H1 (cell line): ENCODE data around the gene ANKRD65. TPM values are rescaled to one million over a fixed set of nuclear protein-coding genes. Genes with fewer than 3 reads are reported as not detected.

Source experiments
- CTCF ChIA-PET: fragments of 300-600 bp; sonication (Branson Sonifier 250); formaldehyde crosslinking; loops from one replicate; lab custom pipeline; 2021; ENCODE audit not compliant: partially characterized antibody; lab: Charles Lee
- POLR2A ChIA-PET: fragments of 300-600 bp; sonication (Branson Sonifier 250); formaldehyde crosslinking; loops from one replicate; lab custom pipeline; 2021; ENCODE audit warnings: inconsistent platforms; ENCODE audit not compliant: partially characterized antibody; lab: Charles Lee
- DNase-seq, 2 experiments: peaks; one replicate each; pipeline versions ENCODE4 v3.0.0 to v3.0.0-alpha.2; 2010 to 2022; ENCODE audit warnings: low spot score in 2 of 2, low read depth in 1 of 2, mixed read lengths in 1 of 2
- FAIRE-seq: peaks from 2 replicates; lab custom pipeline; 2011; peaks lifted over from hg19 to GRCh38; lab: Jason Lieb, UNC
- H2AFZ ChIP-seq: 2 replicates; pipeline ENCODE4 v1.8.1; 2012; ENCODE audit warnings: low read length, inconsistent platforms
- H2AK5ac ChIP-seq: 2 replicates; pipeline ENCODE4 v1.6.1; 2013; ENCODE audit warnings: low read depth, low read length
- H2BK120ac ChIP-seq: replicated peaks from 2 replicates; pipeline ENCODE3; 2013; ENCODE audit warnings: low read depth, low read length, inconsistent platforms
- H2BK12ac ChIP-seq: 2 replicates; pipeline ENCODE4 v1.6.1; 2013; ENCODE audit warnings: low read depth, low read length
- H2BK15ac ChIP-seq: 2 replicates; pipeline ENCODE4 v1.6.1; 2013; ENCODE audit warnings: low read length
- H2BK20ac ChIP-seq: 2 replicates; pipeline ENCODE4 v1.6.1; 2013; ENCODE audit warnings: low read length
- H2BK5ac ChIP-seq: 2 replicates; pipeline ENCODE4 v1.6.1; 2013; ENCODE audit warnings: low read depth, low read length
- H3K14ac ChIP-seq: 2 replicates; pipeline ENCODE4 v1.6.1; 2013; ENCODE audit warnings: inconsistent platforms; ENCODE audit not compliant: insufficient read length
- H3K18ac ChIP-seq: 2 replicates; pipeline ENCODE4 v1.6.1; 2013; ENCODE audit warnings: low read length; ENCODE audit errors: extremely low read depth
- H3K23ac ChIP-seq: 2 replicates; pipeline ENCODE4 v1.6.1; 2013; ENCODE audit warnings: inconsistent platforms; ENCODE audit not compliant: insufficient read length
- H3K23me2 ChIP-seq: 2 replicates; pipeline ENCODE4 v1.6.1; 2013; ENCODE audit warnings: low read depth, low read length
- H3K27ac ChIP-seq: 2 replicates; pipeline ENCODE4 v1.6.1; 2011; ENCODE audit warnings: low read depth, low read length, inconsistent platforms
- H3K27me3 ChIP-seq, 4 experiments: replicated peaks in 1 of 4; 1 replicate in 1 of 4; 2 replicates in 3 of 4; pipeline versions ENCODE4 v1.6.1 to v1.8.1; 2011 to 2013; ENCODE audit warnings: low read length in 3 of 4, mild to moderate bottlenecking in 3 of 4, inconsistent platforms in 2 of 4, mixed read lengths in 2 of 4, moderate library complexity in 1 of 4; ENCODE audit not compliant: control insufficient read depth in 3 of 4, insufficient read depth in 3 of 4; ENCODE audit errors: extremely low read depth in 1 of 4
- H3K36me3 ChIP-seq, 4 experiments: 2 replicates each; pipeline versions ENCODE4 v1.6.1 to v1.8.1; 2011 to 2013; ENCODE audit warnings: mild to moderate bottlenecking in 4 of 4, low read length in 3 of 4, moderate library complexity in 2 of 4, control low read depth in 1 of 4, inconsistent platforms in 1 of 4; ENCODE audit not compliant: insufficient read depth in 4 of 4, control insufficient read depth in 2 of 4
- H3K4ac ChIP-seq: replicated peaks from 2 replicates; pipeline ENCODE3; 2013; ENCODE audit warnings: low read length, low read depth, mixed read lengths, inconsistent platforms; ENCODE audit not compliant: insufficient read length
- H3K4me1 ChIP-seq, 4 experiments: replicated peaks in 1 of 4; 1 replicate in 1 of 4; 2 replicates in 3 of 4; pipeline versions ENCODE4 v1.6.1 to v1.8.1; 2011 to 2013; ENCODE audit warnings: low read length in 3 of 4, inconsistent platforms in 2 of 4, mixed read lengths in 1 of 4; ENCODE audit not compliant: insufficient read depth in 4 of 4, control insufficient read depth in 3 of 4
- H3K4me2 ChIP-seq, 2 experiments: 2 replicates each; pipeline versions ENCODE4 v1.6.1 to v1.8.1; 2011 to 2013; ENCODE audit warnings: low read depth in 2 of 2, low read length in 2 of 2, control low read depth in 1 of 2, inconsistent platforms in 1 of 2, mild to moderate bottlenecking in 1 of 2; ENCODE audit not compliant: insufficient read depth in 1 of 2
- H3K4me3 ChIP-seq, 4 experiments: fragments of 200-600, 300-600 bp in 1 of 4; sonication (generic), shearing (Covaris generic), sonication (Bioruptor Twin) in 1 of 4; 2 replicates each; pipeline versions ENCODE4 v1.5.1 to v1.8.1; 2011 to 2016; ENCODE audit warnings: low read length in 4 of 4, low read depth in 3 of 4, control low read depth in 2 of 4, inconsistent platforms in 2 of 4, mild to moderate bottlenecking in 2 of 4, mixed read lengths in 1 of 4, moderate library complexity in 1 of 4; ENCODE audit not compliant: insufficient read depth in 2 of 4; ENCODE audit errors: extremely low read depth in 1 of 4
- H3K56ac ChIP-seq: replicated peaks from 2 replicates; pipeline ENCODE3; 2013; ENCODE audit warnings: low read depth, mild to moderate bottlenecking, mixed read lengths, low read length, inconsistent platforms; ENCODE audit not compliant: insufficient read length
- H3K79me1 ChIP-seq: 2 replicates; pipeline ENCODE4 v1.6.1; 2013; ENCODE audit warnings: low read depth, low read length, control low read depth
- H3K79me2 ChIP-seq, 2 experiments: 2 replicates each; pipeline versions ENCODE4 v1.6.1 to v1.8.1; 2012 to 2013; ENCODE audit warnings: low read length in 2 of 2, mild to moderate bottlenecking in 2 of 2, inconsistent platforms in 1 of 2; ENCODE audit not compliant: insufficient read depth in 2 of 2, control insufficient read depth in 1 of 2
- H3K9ac ChIP-seq, 4 experiments: replicated peaks in 1 of 4; 1 replicate in 1 of 4; 2 replicates in 3 of 4; pipeline versions ENCODE4 v1.6.1 to v1.8.1; 2011 to 2013; ENCODE audit warnings: low read depth in 3 of 4, low read length in 3 of 4, control low read depth in 2 of 4, mild to moderate bottlenecking in 2 of 4, moderate library complexity in 2 of 4, inconsistent platforms in 1 of 4; ENCODE audit errors: extremely low read depth in 1 of 4
- H3K9me3 ChIP-seq, 2 experiments: 2 replicates each; pipeline versions ENCODE4 v1.6.1 to v1.8.1; 2012 to 2013; ENCODE audit warnings: mild to moderate bottlenecking in 2 of 2, moderate library complexity in 2 of 2, control low read depth in 1 of 2, inconsistent platforms in 1 of 2, low read depth in 1 of 2, low read length in 1 of 2, mixed read lengths in 1 of 2; ENCODE audit not compliant: insufficient read depth in 2 of 2
- H4K20me1 ChIP-seq, 2 experiments: replicated peaks in 1 of 2; 2 replicates each; pipeline versions ENCODE3 to v1.8.1; 2011 to 2013; ENCODE audit warnings: inconsistent platforms in 2 of 2, low read length in 2 of 2, mild to moderate bottlenecking in 1 of 2; ENCODE audit not compliant: insufficient read depth in 2 of 2, control insufficient read depth in 1 of 2
- H4K5ac ChIP-seq: 2 replicates; pipeline ENCODE4 v1.6.1; 2013; ENCODE audit warnings: low read length, low read depth, mixed read lengths, inconsistent platforms; ENCODE audit not compliant: insufficient read length
- H4K8ac ChIP-seq: 2 replicates; pipeline ENCODE4 v1.8.0; 2013; ENCODE audit warnings: mild to moderate bottlenecking, moderate library complexity, low read length, inconsistent platforms; ENCODE audit not compliant: insufficient read depth; ENCODE audit errors: extremely low read depth
- H4K91ac ChIP-seq: replicated peaks from 2 replicates; pipeline ENCODE3; 2013; ENCODE audit warnings: low read length, mixed read lengths, inconsistent platforms; ENCODE audit not compliant: insufficient read length
- CBX5 ChIP-seq: fragments of 300-800, 300-1000 bp; sonication (generic); IDR thresholded peaks from 2 replicates; pipeline ENCODE4 v1.7.1; 2016; ENCODE audit warnings: antibody characterized with exemption, low read length, low read depth
- CHD2 ChIP-seq: IDR thresholded peaks from 2 replicates; pipeline ENCODE4 v1.6.1; 2012; ENCODE audit warnings: low read length, improper control_type of control experiment
- EP300 ChIP-seq, 2 experiments: IDR thresholded peaks; 1 replicate in 1 of 2; 2 replicates in 1 of 2; pipeline ENCODE4 v1.6.1; 2011 to 2012; ENCODE audit warnings: low read depth in 2 of 2, low read length in 2 of 2, mild to moderate bottlenecking in 2 of 2, borderline replicate concordance in 1 of 2, inconsistent platforms in 1 of 2, moderate library complexity in 1 of 2
- FOSL1 ChIP-seq: IDR thresholded peaks from 2 replicates; pipeline ENCODE4 v1.6.1; 2011; ENCODE audit warnings: mild to moderate bottlenecking, low read depth, low read length, moderate library complexity; ENCODE audit not compliant: insufficient read depth
- GABPA ChIP-seq: IDR thresholded peaks from 2 replicates; pipeline ENCODE4 v1.6.1; 2011; ENCODE audit warnings: mild to moderate bottlenecking, low read length, moderate library complexity, borderline replicate concordance; ENCODE audit not compliant: insufficient read depth
- JUN ChIP-seq: IDR thresholded peaks from 2 replicates; pipeline ENCODE4 v1.6.1; 2011; ENCODE audit warnings: low read depth, mild to moderate bottlenecking, improper control_type of control experiment, low read length
- MAFK ChIP-seq: IDR thresholded peaks from 2 replicates; pipeline ENCODE4 v1.6.1; 2012; ENCODE audit warnings: low read depth, mild to moderate bottlenecking, improper control_type of control experiment, low read length
- SRF ChIP-seq: IDR thresholded peaks from 2 replicates; pipeline ENCODE4 v1.6.1; 2011; ENCODE audit warnings: mild to moderate bottlenecking, low read depth, low read length, moderate library complexity
- YY1 ChIP-seq: IDR thresholded peaks from 2 replicates; pipeline ENCODE4 v1.6.1; 2011; ENCODE audit warnings: low read depth, mild to moderate bottlenecking, low read length
- WGBS, 2 experiments: shearing (Covaris generic) in 1 of 2; methylation state at CpG; one replicate each; pipeline versions ENCODE4 v1.1.6 to v1.1.7; 2013 to 2015; ENCODE audit warnings: low lambda C conversion rate in 2 of 2, mixed read lengths in 2 of 2, inconsistent platforms in 1 of 2, low coverage in 1 of 2, missing lambda C conversion rate in 1 of 2; ENCODE audit not compliant: insufficient replicate concordance in 2 of 2, insufficient coverage in 1 of 2, insufficient read length in 1 of 2; ENCODE audit errors: extremely low coverage in 1 of 2, missing lambda C conversion rate in 1 of 2; 5-methylcytosine and 5-hydroxymethylcytosine counted together
- polyA plus RNA-seq, 7 experiments: library from polyadenylated mRNA; depleted of rRNA in 3 of 7; stranded (reverse) in 5 of 7; unstranded in 2 of 7; fragments of >200 nt in 5 of 7; fragments of 200-250 nt in 2 of 7; gene quantifications; 1 replicate in 5 of 7; 2 replicates in 1 of 7; 4 replicates in 1 of 7; pipeline versions ENCODE4 v1.2.1 to v1.2.3, GENCODE V29; 2011 to 2013; ENCODE audit warnings: missing spikeins in 2 of 7, mixed read lengths in 2 of 7
- total RNA-seq: library from RNA; stranded (reverse); fragmentation: NEBNext Ultra II Directional; extraction: Animal tissue kit (Norgen Biotek cat#: 25700); gene quantifications from 2 replicates; pipeline ENCODE4 v1.2.1, GENCODE V29; 2021
- TF ChIP-seq, protein P1 (sequence below): IDR thresholded peaks from 2 replicates; pipeline ENCODE4 v1.6.1; 2011; ENCODE audit warnings: low read length, improper control_type of control experiment

Gene ANKRD65
- total and polyA plus RNA-seq, 2 of the 8 experiments (the other 6 are each of a cell fraction or from before 2014, with no cell fraction given), result 1.8 to 2.0 TPM

DNA sequence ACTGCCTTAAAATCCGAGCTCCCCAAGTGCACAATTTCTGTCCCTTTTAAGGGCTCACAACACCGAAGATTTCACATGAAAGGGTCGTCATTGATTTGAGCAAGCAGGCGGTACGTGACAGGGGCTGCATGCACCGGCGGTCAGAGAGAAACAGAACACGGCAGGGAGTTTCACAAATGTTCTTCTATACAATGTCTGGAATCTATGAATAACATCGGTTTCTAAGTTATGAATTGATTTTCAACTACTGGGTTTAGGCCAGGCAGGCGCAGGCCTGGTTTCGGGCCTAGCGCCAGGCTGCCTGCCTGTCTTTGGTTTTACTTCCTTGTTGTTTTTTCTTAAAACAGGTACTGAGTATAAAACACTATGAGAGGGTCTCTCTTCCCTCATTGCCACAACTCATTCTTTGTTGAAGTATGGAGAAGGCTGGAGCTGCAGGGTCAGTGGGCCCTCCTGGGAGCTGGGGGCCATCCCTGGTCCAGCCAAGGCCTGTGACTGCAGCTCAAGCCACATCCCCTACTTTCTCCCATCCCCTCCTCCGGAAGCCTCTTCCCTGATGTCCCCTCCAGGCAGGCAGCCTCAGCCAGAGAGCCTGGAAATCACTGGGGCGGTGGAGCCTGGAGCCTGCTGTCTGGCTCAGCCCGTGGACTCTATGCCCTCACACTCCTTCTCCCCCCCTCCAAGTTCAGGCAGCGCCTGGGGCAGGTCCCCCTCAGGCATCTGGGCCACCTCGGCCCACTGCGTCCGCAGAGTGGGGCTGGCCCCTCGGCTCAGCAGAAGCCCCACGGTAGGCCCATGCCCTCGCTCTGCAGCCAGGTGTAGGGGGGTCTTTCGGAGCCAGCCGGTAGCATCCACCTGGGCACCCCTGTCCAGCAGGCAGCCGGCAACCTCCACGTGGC is 2.4 kb downstream of the ANKRD65 start:
- Histone ChIP-seq H3K23me2 (peaks cover 6% of the 10 kb centered on the region; the same call in 1 of the 2 replicates), H2AFZ (no peak overlapping the region), H3K36me3 (no peaks in the 10 kb centered on the region), H3K9me3 (no peaks in the 10 kb centered on the region), H3K27me3 (no peaks in the 10 kb centered on the region; a peak in 2 of 7 replicates), H3K4ac (peak overlapping the region; percentile 38), H3K4me1 (peaks cover 0 to 29% (median 23%) of the 10 kb centered on the region in 4 experiments; a peak in 6 of 7 replicates), H4K8ac (peak overlapping the region; percentile 14), H3K4me3 (no peak overlapping the region), H4K91ac (peak overlapping the region; percentile 89), H2BK15ac (peak overlapping the region; percentile 100; the same call in 1 of the 2 replicates), H3K9ac (no peak overlapping the region), H2BK12ac (peak overlapping the region; percentile 90; the same call in 1 of the 2 replicates), H2BK5ac (peak overlapping the region; percentile 71; the same call in 1 of the 2 replicates), H3K27ac (no peak overlapping the region), H4K5ac (peak overlapping the region; percentile 57), H3K79me2 (no peaks in the 10 kb centered on the region), H3K79me1 (no peaks in the 10 kb centered on the region), H2AK5ac (peak overlapping the region; percentile 92; the same call in 1 of the 2 replicates), H3K4me2 (0 out of 4 replicates have a peak overlapping the region, but pooled peaks have one; percentile 44 to 65), H4K20me1 (no peaks in the 10 kb centered on the region), H3K14ac (no peak overlapping the region), H2BK20ac (no peak overlapping the region), H2BK120ac (peak overlapping the region; percentile 43), H3K18ac (no peak overlapping the region; the same call in 1 of the 2 replicates), H3K56ac (no peak overlapping the region), H3K23ac (no peak overlapping the region)
- DNase-seq (no peak), FAIRE-seq (no peak)
- POLR2A ChIA-PET, result interaction anchor here (0.7 to 1.7 kb wide), 9 partner anchors 8 to 84 kb away, joined by 3 to 6 read pairs (median 3); partner anchors contain the start of gene VWA1
- 95% methylated on average over 20 of the region's 26 CpGs; no CpG with 5 or more reads in 1 of the 2 experiments for WGBS, 2 experiments
- CTCF ChIA-PET, result interaction anchor here (0.9 to 1.6 kb wide), 5 partner anchors 10 to 20 kb away, joined by 3 to 5 read pairs (median 3); no protein-coding TSS in a partner anchor
- no peak for TF ChIP-seq GABPA
- TF ChIP-seq MAFK, result no peak
- no peak for TF ChIP-seq YY1
- TF ChIP-seq CBX5, result no peak
- TF ChIP-seq CHD2, result no peak
- TF ChIP-seq SRF, result no peak
- TF ChIP-seq, protein P1, sequence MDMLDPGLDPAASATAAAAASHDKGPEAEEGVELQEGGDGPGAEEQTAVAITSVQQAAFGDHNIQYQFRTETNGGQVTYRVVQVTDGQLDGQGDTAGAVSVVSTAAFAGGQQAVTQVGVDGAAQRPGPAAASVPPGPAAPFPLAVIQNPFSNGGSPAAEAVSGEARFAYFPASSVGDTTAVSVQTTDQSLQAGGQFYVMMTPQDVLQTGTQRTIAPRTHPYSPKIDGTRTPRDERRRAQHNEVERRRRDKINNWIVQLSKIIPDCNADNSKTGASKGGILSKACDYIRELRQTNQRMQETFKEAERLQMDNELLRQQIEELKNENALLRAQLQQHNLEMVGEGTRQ, result no peak
- TF ChIP-seq JUN, result no peak
- no peak for TF ChIP-seq FOSL1
- no peak for TF ChIP-seq EP300 (IDR thresholded peaks at IDR 0.05; ENCODE audit: borderline replicate concordance in 1 of 2, low read depth in 2 of 2, low read length in 2 of 2)
